ENCODE data around the gene RAB22A. TPM values are rescaled to one million over a fixed set of nuclear protein-coding genes. Genes with fewer than 3 reads are reported as not detected.

The RAB22A gene
- total RNA-seq, 1 donor from 2014 or later: 22.6 TPM

DNA sequence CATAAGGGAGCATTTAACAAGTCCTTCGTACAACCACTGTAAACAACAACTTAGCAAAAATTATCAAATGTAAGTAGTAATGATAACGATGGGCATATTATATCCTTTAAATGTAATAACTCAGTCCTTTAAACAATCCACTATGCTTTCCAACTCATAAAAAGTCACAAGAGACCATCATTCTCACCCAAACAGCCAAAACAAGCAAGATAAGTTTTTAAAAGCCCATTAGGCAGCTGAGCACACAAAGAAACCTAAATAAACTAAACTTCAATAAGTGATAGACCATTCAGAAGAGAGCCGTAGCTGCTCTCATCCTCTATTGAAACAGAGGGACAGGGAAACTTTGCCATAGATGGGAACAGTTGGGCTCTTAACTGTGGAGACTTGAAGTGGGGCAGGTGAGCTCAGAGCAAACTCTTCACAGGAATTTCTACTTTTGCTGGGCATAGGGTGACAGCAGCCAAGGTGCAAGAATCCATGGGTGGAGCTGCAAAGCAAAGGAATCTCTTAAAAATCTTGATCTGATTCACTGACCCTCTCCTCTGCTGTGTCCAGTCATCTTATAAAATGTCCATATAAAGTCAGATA is 22.5 kb downstream of the RAB22A start:
- Histone ChIP-seq H3K4me1 (peaks cover 26% of the 10 kb centered on the region), H3K9me3 (no peaks in the 10 kb centered on the region), H3K27me3 (ENCODE audit: low read depth) (no peaks in the 10 kb centered on the region), H3K27ac (no peak overlapping the region), H3K36me3 (no peaks in the 10 kb centered on the region), H3K4me3 (no peak overlapping the region)
- ATAC-seq (peak in 1 of 2 donors; percentile 32), DNase-seq (no peak)
- intact Hi-C loops (cut with DNase I): no loop called here
- TF ChIP-seq, protein P1, sequence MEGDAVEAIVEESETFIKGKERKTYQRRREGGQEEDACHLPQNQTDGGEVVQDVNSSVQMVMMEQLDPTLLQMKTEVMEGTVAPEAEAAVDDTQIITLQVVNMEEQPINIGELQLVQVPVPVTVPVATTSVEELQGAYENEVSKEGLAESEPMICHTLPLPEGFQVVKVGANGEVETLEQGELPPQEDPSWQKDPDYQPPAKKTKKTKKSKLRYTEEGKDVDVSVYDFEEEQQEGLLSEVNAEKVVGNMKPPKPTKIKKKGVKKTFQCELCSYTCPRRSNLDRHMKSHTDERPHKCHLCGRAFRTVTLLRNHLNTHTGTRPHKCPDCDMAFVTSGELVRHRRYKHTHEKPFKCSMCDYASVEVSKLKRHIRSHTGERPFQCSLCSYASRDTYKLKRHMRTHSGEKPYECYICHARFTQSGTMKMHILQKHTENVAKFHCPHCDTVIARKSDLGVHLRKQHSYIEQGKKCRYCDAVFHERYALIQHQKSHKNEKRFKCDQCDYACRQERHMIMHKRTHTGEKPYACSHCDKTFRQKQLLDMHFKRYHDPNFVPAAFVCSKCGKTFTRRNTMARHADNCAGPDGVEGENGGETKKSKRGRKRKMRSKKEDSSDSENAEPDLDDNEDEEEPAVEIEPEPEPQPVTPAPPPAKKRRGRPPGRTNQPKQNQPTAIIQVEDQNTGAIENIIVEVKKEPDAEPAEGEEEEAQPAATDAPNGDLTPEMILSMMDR (IDR thresholded peaks at IDR 0.05): no peak

DNA sequence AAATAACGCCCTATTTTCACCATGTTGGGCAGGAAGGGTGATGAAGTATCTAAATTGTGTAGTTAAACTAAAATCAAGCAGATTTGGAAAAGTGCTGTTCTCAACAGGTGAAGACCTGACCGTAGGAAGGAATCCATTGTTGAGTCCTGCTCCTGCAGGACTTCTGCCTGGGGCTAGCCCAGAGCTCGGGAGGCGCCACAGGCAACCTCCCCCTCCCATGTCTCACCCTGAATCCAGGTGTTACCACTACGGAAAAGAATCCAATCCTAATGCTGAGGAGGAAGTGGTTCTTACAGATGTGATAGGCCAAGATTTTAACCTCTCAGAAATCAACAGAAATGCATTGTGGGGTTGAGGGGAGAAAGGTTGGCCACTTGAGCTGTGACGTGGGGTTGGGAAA is 30.2 kb downstream of the RAB22A start:
- intact Hi-C loops (cut with DNase I): no loop called here
- Histone ChIP-seq H3K27ac (no peak overlapping the region), H3K9me3 (no peaks in the 10 kb centered on the region), H3K4me3 (no peak overlapping the region), H3K36me3 (peaks cover 9% of the 10 kb centered on the region), H3K4me1 (peaks cover 6% of the 10 kb centered on the region), H3K27me3 (ENCODE audit: low read depth) (no peaks in the 10 kb centered on the region)
- DNase-seq (no peak), ATAC-seq (no peak)
- TF ChIP-seq, protein P1 (IDR thresholded peaks at IDR 0.05): no peak

DNA sequence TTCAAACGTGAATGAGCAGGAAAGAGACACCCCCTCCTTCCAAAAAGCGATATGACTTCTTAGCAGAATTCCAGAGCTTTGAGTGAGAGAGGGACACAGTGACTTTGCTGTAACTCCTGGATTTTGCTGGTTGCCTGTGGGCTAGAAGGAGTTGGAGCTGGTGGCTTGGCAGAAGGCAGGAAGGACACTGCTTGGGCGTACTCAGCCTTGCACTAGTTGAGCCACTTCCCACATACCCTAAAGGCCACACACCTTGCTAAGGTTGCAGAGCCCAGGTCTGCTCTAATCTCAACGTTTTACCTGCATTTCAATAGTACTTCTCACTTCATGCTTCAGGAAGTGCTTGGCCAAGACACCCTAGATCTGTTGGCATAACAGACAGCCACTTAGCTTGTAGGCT is 30.6 kb downstream of the RAB22A start:
- no peak for DNase-seq
- intact Hi-C loops (cut with DNase I): no loop called here

DNA sequence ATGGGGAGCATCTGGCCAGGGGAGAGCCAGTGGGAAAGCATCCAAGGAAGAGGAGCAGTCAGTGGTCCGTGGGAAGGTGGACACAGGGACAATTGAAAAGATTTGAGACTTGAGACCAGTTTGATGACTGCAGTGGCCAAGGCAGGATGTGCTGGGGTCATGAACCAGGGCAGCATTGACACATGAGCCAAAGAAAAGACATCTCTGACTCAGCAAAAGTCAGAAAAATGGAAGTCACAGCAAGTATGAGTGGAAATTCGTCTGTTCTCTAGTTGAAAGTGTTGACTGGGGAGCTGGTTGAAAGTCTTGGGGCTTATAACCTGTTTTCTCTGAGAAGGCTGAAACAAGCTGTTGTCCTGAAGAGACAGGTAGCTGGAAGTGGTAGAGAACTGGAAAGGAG is 31.3 kb downstream of the RAB22A start:
- Histone ChIP-seq H3K4me3 (no peak overlapping the region), H3K36me3 (peaks cover 20% of the 10 kb centered on the region), H3K27ac (no peak overlapping the region), H3K4me1 (peaks cover 6% of the 10 kb centered on the region), H3K9me3 (no peaks in the 10 kb centered on the region), H3K27me3 (ENCODE audit: low read depth) (no peaks in the 10 kb centered on the region)
- ATAC-seq (no peak), DNase-seq (no peak)
- intact Hi-C loops (cut with DNase I): no loop called here
- TF ChIP-seq, protein P1 (IDR thresholded peaks at IDR 0.05): no peak

More for the DNA sequence above, 30.6 kb downstream of the RAB22A start:
- H3K27ac ChIP-seq: no peak overlapping the region
- TF ChIP-seq, protein P1 (IDR thresholded peaks at IDR 0.05): no peak
- peaks cover 6% of the 10 kb centered on the region for H3K4me1 ChIP-seq
- no peak for ATAC-seq
- H3K4me3 ChIP-seq: no peak overlapping the region
- peaks cover 13% of the 10 kb centered on the region for H3K36me3 ChIP-seq
- H3K27me3 ChIP-seq (ENCODE audit: low read depth): no peaks in the 10 kb centered on the region
- no peaks in the 10 kb centered on the region for H3K9me3 ChIP-seq

DNA sequence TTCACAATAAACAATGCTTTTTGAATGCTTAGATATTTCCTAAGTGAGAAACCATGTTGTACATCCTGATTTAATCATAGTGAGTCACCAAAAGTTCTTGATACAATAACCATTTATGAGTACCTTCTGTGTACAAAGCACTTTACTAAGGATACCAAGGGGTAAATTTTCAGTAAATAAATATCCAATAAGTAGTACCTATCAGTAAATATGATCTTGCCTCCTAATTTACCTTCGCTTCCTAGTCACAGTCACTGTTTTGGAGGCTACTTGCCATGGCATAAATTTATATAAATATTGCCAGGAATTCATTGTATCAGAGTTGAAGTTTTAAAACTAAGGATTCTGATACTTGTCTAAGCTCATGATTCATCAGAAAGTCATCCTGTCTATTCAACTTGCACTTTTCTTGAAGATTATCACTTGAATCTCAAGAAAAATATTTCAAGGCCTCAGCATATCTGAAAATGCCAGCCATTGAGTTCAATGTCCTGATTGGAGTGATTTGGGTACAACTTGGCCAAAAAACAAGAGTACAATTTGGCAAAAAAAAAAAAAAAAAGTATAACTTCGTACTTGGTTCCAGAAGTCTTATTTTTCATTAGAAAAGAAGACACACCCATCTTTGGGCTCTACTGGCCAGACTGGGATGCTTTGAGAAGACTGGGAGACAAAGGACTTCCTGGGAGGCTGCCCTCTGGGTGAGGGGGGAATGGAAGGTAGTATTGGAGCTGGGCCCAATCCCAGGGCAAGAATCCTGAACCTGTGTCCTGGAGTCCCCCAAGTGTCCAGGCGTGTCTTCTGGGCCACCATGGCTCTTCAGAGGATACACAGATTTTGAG is 32.8 kb downstream of the RAB22A start:
- Histone ChIP-seq H3K4me3 (no peak overlapping the region), H3K9me3 (no peaks in the 10 kb centered on the region), H3K4me1 (peaks cover 6% of the 10 kb centered on the region), H3K36me3 (peaks cover 31% of the 10 kb centered on the region), H3K27me3 (ENCODE audit: low read depth) (no peaks in the 10 kb centered on the region), H3K27ac (no peak overlapping the region)
- no peak for ATAC-seq
- TF ChIP-seq, protein P1 (IDR thresholded peaks at IDR 0.05): no peak
- no peak for DNase-seq
- intact Hi-C loops (cut with DNase I): no loop called here
